ENCODE measurements around the gene TBXAS1. TPM values are rescaled to one million over a fixed set of nuclear protein-coding genes. Genes with fewer than 3 reads are reported as not detected.
A peak's percentile ranks its signal among the peaks of the same experiment; 100 is the strongest.

The TBXAS1 gene
- total RNA-seq, 1 experiment from 2014 or later, result 2.3 TPM

- no peak for TF ChIP-seq KAT7 (CRISPR knock-in tag; IDR thresholded peaks at IDR 0.05; ENCODE audit: borderline replicate concordance)
- TF ChIP-seq ZNF416 (CRISPR knock-in tag; IDR thresholded peaks at IDR 0.05), result no peak
- no peaks in the 10 kb centered on the region for H3K27me3 Mint-ChIP-seq (ENCODE audit: low read depth)
- DNase-seq (ENCODE audit: low spot score) (no peak), ATAC-seq (no peak)
- H3K4me3 Mint-ChIP-seq, result no peak overlapping the region
- POLR2A ChIA-PET, result no interaction called here
- no peaks in the 10 kb centered on the region for H3K36me3 Mint-ChIP-seq
- CTCF ChIA-PET, result interaction anchor here (1.0 to 2.0 kb wide), 5 partner anchors 11 to 517 kb away, joined by 3 to 12 read pairs (median 4); no protein-coding TSS in a partner anchor
- no peaks in the 10 kb centered on the region for H3K9me3 Mint-ChIP-seq
- H3K4me1 Mint-ChIP-seq, result peaks cover 9% of the 10 kb centered on the region
- H3K27ac Mint-ChIP-seq, result no peak overlapping the region
Observed at GRCh38 chr7:140016540-140016939, 187.5 kb downstream of the TBXAS1 start.

GRCh38 chr7:140017034-140017433, 188.0 kb downstream of the TBXAS1 start:
- no peaks in the 10 kb centered on the region for H3K9me3 Mint-ChIP-seq
- no peak overlapping the region for H3K27ac Mint-ChIP-seq
- DNase-seq (ENCODE audit: low spot score), result no peak
- TF ChIP-seq ZNF425 (CRISPR knock-in tag; conservative IDR thresholded peaks at IDR 0.05), result no peak
- no peak for TF ChIP-seq ZSCAN18 (CRISPR knock-in tag; IDR thresholded peaks at IDR 0.05)
- TF ChIP-seq SP1 (CRISPR knock-in tag; conservative IDR thresholded peaks at IDR 0.05), result no peak
- TF ChIP-seq MAX (CRISPR knock-in tag; IDR thresholded peaks at IDR 0.05), result no peak
- no peak for ATAC-seq
- no peak overlapping the region for H3K4me3 Mint-ChIP-seq
- no peaks in the 10 kb centered on the region for H3K27me3 Mint-ChIP-seq (ENCODE audit: low read depth)
- ChIA-PET CTCF (interaction anchor here (1.0 to 2.0 kb wide), 6 partner anchors 11 to 517 kb away, joined by 3 to 12 read pairs (median 5); no protein-coding TSS in a partner anchor), POLR2A (no interaction called here)
- H3K36me3 Mint-ChIP-seq, result no peaks in the 10 kb centered on the region
- peaks cover 5% of the 10 kb centered on the region for H3K4me1 Mint-ChIP-seq

- ChIA-PET POLR2A (no interaction called here), CTCF (interaction anchor here (1.3 to 2.0 kb wide), 4 partner anchors 12 to 399 kb away, joined by 4 to 12 read pairs (median 6); no protein-coding TSS in a partner anchor)
Observed at GRCh38 chr7:140017543-140017942, 188.5 kb downstream of the TBXAS1 start.

More at GRCh38 chr7:140017543-140017942, 188.5 kb downstream of the TBXAS1 start:
- TF ChIP-seq E2F4 (CRISPR knock-in tag; IDR thresholded peaks at IDR 0.05; ENCODE audit: borderline replicate concordance, low read depth) (no peak), TEAD1 (CRISPR knock-in tag; IDR thresholded peaks at IDR 0.05) (no peak), ARID4B (CRISPR knock-in tag; IDR thresholded peaks at IDR 0.05; ENCODE audit: borderline replicate concordance) (no peak), STAT6 (CRISPR knock-in tag; conservative IDR thresholded peaks at IDR 0.05; ENCODE audit: low read depth) (no peak), JUN (CRISPR knock-in tag; IDR thresholded peaks at IDR 0.05) (no peak), USF2 (CRISPR knock-in tag; IDR thresholded peaks at IDR 0.05) (no peak), NFATC4 (CRISPR knock-in tag; IDR thresholded peaks at IDR 0.05) (no peak)
- Mint-ChIP-seq H3K4me3 (no peak overlapping the region), H3K27me3 (ENCODE audit: low read depth) (no peaks in the 10 kb centered on the region), H3K27ac (no peak overlapping the region), H3K36me3 (no peaks in the 10 kb centered on the region), H3K4me1 (0 out of 2 replicates have a peak, but pooled peaks cover 3% of the 10 kb centered on the region), H3K9me3 (no peaks in the 10 kb centered on the region)
- DNase-seq (ENCODE audit: low spot score), result no peak
- ATAC-seq, result peak; percentile 14

All from WTC11 (cell line).